Spinal cord (tissue), 10 donors: ENCODE data around the gene TBXAS1. TPM values are rescaled to one million over a fixed set of nuclear protein-coding genes. Genes with fewer than 3 reads are reported as not detected.

Experiments
- DNase-seq, 6 donors: peaks; one replicate each; pipeline versions ENCODE4 v3.0.0 to v3.0.0-alpha.2; 2013 to 2015; ENCODE audit warnings: low spot score in 6 of 6, low read depth in 4 of 6
- H3K27ac ChIP-seq: one replicate; pipeline ENCODE4 v1.5.1; 2013; ENCODE audit warnings: low read depth, low read length, control low read depth
- H3K27me3 ChIP-seq: one replicate; pipeline ENCODE4 v1.6.1; 2013; ENCODE audit warnings: low read length; ENCODE audit not compliant: control insufficient read depth, insufficient read depth
- H3K36me3 ChIP-seq: one replicate; pipeline ENCODE4 v1.6.1; 2013; ENCODE audit warnings: low read length; ENCODE audit not compliant: control insufficient read depth, insufficient read depth
- H3K4me1 ChIP-seq: one replicate; pipeline ENCODE4 v1.6.1; 2013; ENCODE audit warnings: low read length; ENCODE audit not compliant: control insufficient read depth, insufficient read depth
- H3K4me3 ChIP-seq: one replicate; pipeline ENCODE4 v1.5.1; 2013; ENCODE audit warnings: low read depth, low read length, control low read depth
- H3K9me3 ChIP-seq: one replicate; pipeline ENCODE4 v1.6.1; 2013; ENCODE audit warnings: low read length; ENCODE audit not compliant: control insufficient read depth, insufficient read depth
- WGBS: methylation state at CpG from one replicate; pipeline ENCODE4 v1.1.5; 2013; ENCODE audit warnings: missing lambda C conversion rate; ENCODE audit not compliant: insufficient coverage; 5-methylcytosine and 5-hydroxymethylcytosine counted together
- polyA plus RNA-seq, 2 donors: library from polyadenylated mRNA; unstranded; fragments of 120-200 nt; gene quantifications; one replicate each; pipeline ENCODE4 v1.2.1, GENCODE V29; 2013; ENCODE audit not compliant: insufficient read length in 2 of 2
- total RNA-seq, 2 donors: library from RNA; depleted of rRNA in 1 of 2; stranded (reverse); fragments of 120-200 nt in 1 of 2; fragments of >200 nt in 1 of 2; gene quantifications; one replicate each; pipeline versions ENCODE4 v1.2.3 to v1.2.4, GENCODE V29; 2013 to 2014
- donor health status: healthy.

The TBXAS1 gene
- total and polyA plus RNA-seq, 4 donors: 8.1 to 11.9 (median 10.3) TPM

DNA sequence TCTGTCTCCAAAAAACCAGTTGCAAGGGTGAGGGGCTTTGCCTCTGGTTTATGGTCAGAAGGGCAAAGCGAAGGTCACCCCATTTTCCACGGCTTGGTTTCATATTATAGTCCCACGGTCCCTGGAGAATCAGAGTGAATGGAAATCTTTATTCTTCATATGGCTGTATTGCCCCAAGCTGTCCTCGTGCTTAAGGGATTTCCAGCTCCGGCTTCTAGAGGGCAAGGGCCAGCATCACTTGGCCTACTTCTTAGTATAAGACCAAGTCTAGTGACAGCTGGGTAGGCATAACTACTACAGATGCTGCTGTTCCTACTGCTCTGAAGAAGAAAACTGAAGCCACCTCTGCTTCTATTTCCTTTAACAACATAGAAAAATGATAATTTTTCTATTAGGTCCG lies 170.5 kb downstream of the TBXAS1 start:
- no peak overlapping the region for H3K27ac ChIP-seq
- no peaks in the 10 kb centered on the region for H3K36me3 ChIP-seq
- WGBS: 80% methylated on average over 2 of the region's 6 CpGs
- no peak overlapping the region for H3K4me3 ChIP-seq
- peaks cover 16% of the 10 kb centered on the region for H3K4me1 ChIP-seq
- no peaks in the 10 kb centered on the region for H3K27me3 ChIP-seq
- no peak for DNase-seq
- no peaks in the 10 kb centered on the region for H3K9me3 ChIP-seq

DNA sequence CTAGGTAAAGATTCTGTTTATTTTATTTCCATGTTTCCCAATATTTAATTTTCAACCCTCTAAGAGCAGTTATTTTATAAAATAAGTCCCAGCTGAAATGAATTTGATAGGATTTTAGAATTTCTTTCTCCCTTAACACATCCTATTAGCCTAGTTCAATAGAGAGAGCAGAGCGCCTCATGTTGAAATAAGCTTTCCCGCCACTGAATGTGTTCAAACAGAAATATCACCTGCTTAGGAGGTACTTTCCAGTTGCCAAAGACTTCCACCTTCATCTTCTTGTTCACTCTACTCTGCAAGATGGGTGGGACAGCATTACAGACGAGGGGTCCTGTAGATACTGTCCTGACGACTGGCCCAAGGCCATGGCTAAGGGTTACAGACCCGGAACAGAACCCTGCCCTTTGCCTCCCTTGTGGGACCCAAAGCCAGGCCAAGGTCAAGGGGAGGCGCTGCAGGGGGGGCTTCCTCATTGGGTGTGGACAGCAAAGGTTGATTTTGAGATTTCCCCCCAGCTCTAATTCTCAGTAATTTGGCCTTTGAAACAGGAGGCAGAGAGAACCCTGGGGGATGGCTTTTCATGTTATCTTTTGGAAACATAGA lies 171.7 kb downstream of the TBXAS1 start:
- no peaks in the 10 kb centered on the region for H3K36me3 ChIP-seq
- H3K4me1 ChIP-seq: peaks cover 4% of the 10 kb centered on the region
- no peak overlapping the region for H3K27ac ChIP-seq
- H3K27me3 ChIP-seq: no peaks in the 10 kb centered on the region
- no peaks in the 10 kb centered on the region for H3K9me3 ChIP-seq
- no peak for DNase-seq
- H3K4me3 ChIP-seq: no peak overlapping the region
- 85% methylated on average over 4 of the region's 6 CpGs for WGBS

DNA sequence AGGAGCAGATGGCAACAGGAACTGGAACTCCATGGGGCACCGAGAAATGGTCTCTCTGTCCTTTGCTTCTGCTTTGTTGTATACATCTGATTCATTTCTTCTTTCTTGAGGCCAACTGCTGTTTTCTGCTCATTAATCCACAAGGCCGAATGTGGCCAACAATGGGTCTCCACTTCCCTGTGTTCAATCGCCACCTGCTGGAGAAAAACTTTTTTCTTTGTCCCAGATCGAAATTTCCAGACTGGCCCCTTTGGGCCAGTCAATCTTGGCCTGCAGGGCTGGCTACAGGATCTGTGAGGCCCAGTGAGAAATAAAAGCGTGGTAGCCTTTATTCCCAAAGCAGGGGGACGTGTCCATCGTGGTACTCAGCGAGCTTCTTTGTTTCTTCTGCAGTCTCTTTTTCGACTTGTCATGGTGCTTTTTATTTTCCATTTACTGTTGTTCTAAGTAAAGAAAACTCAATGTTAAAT lies 174.9 kb downstream of the TBXAS1 start:
- no peaks in the 10 kb centered on the region for H3K27me3 ChIP-seq
- peaks cover 3% of the 10 kb centered on the region for H3K4me1 ChIP-seq
- no peak overlapping the region for H3K27ac ChIP-seq
- H3K9me3 ChIP-seq: no peaks in the 10 kb centered on the region
- WGBS: 27% methylated on average over 5 of the region's 9 CpGs
- DNase-seq: peak in 3 of 6 donors; percentile 17 to 86 (median 65)
- no peaks in the 10 kb centered on the region for H3K36me3 ChIP-seq
- H3K4me3 ChIP-seq: no peak overlapping the region

- Histone ChIP-seq H3K4me1 (peaks cover 3% of the 10 kb centered on the region), H3K9me3 (no peaks in the 10 kb centered on the region), H3K4me3 (no peak overlapping the region), H3K27ac (no peak overlapping the region), H3K36me3 (no peaks in the 10 kb centered on the region), H3K27me3 (no peaks in the 10 kb centered on the region)
- WGBS: 97% methylated on average over 6 of the region's 6 CpGs
- no peak for DNase-seq
Measured at GRCh38 chr7:140004672-140005071, 175.6 kb downstream of the TBXAS1 start.

DNA sequence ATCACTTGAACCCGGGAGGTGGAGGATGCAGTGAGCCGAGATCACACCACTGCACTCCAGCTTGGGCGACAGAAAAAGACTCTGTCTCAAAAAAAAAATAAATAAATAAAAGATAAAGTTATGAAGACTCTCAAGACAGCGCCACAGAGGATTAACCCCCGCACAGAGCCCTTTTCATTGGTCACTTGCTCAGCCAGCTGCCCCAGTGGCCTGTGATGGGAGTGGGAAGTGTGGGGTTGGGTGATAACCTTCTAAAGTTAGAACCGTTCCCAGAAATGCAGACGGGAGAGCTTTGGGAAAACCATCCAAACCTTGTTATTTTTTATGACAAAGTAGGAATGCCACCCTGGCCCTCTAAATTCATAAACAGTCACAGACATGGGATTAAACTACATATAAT lies 176.3 kb downstream of the TBXAS1 start:
- no peak for DNase-seq
- H3K36me3 ChIP-seq: no peaks in the 10 kb centered on the region

DNA sequence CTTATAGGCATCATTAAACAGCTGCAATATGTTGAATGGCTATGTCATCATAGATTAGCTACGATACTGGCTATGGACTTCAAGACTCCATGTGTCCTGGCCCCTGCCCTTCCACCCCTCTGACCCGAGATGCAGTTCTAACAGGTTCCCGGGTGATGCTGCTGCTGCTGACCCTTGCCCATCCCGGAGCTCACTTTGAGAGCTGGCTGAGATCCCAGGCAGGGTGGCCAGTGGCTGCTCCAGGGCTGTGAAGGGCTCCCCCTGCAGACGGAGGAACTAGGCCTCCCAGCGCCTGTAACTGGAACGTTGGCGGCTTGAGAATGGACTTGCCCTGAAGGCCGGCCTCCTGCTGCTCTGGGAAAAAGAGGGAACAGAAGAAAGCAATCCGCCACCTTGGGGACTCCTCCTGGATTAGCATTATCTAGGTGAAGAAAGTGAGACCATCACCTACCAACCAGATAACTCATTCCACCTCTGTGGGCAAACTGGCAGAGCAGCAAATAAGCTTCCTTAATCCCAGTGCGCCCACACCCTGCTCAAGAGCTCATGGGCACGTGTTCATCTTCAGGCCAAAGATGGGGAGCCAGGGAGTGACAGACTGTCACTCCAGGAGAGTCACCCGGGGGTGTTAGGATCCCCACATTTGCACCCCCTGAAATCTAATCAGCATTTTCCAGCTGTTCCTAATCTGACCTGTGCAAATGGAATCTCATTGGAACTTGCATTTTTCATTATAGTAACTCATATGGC lies 176.9 kb downstream of the TBXAS1 start:
- Histone ChIP-seq H3K4me1 (peaks cover 6% of the 10 kb centered on the region), H3K4me3 (no peak overlapping the region), H3K27ac (no peak overlapping the region), H3K36me3 (no peaks in the 10 kb centered on the region), H3K9me3 (no peaks in the 10 kb centered on the region), H3K27me3 (no peaks in the 10 kb centered on the region)
- DNase-seq: no peak
- 50% methylated on average over 11 of the region's 13 CpGs for whole genome bisulfite sequencing

More for the DNA sequence above, 176.3 kb downstream of the TBXAS1 start:
- 100% methylated on average over 1 of the region's 7 CpGs for WGBS
- H3K9me3 ChIP-seq: no peaks in the 10 kb centered on the region
- H3K4me3 ChIP-seq: no peak overlapping the region
- no peaks in the 10 kb centered on the region for H3K27me3 ChIP-seq
- no peak overlapping the region for H3K27ac ChIP-seq
- H3K4me1 ChIP-seq: peaks cover 5% of the 10 kb centered on the region

GRCh38 chr7:140006600-140006999 lies 177.5 kb downstream of the TBXAS1 start:
- no peak for DNase-seq
- Histone ChIP-seq H3K27ac (no peak overlapping the region), H3K4me3 (no peak overlapping the region), H3K36me3 (no peaks in the 10 kb centered on the region), H3K9me3 (no peaks in the 10 kb centered on the region), H3K4me1 (peaks cover 6% of the 10 kb centered on the region), H3K27me3 (no peaks in the 10 kb centered on the region)
- WGBS: 97% methylated on average over 10 of the region's 10 CpGs

GRCh38 chr7:140007051-140007690 lies 178.1 kb downstream of the TBXAS1 start:
- 92% methylated on average over 11 of the region's 11 CpGs for WGBS
- H3K4me1 ChIP-seq: peaks cover 4% of the 10 kb centered on the region
- no peak overlapping the region for H3K4me3 ChIP-seq
- DNase-seq: no peak
- H3K27ac ChIP-seq: no peak overlapping the region
- H3K36me3 ChIP-seq: no peaks in the 10 kb centered on the region
- H3K27me3 ChIP-seq: no peaks in the 10 kb centered on the region
- no peaks in the 10 kb centered on the region for H3K9me3 ChIP-seq

- DNase-seq: no peak
- no peaks in the 10 kb centered on the region for H3K27me3 ChIP-seq
- WGBS: 90% methylated on average over 10 of the region's 16 CpGs
Measured at GRCh38 chr7:140008755-140009610, 179.9 kb downstream of the TBXAS1 start.

More at GRCh38 chr7:140008755-140009610, 179.9 kb downstream of the TBXAS1 start:
- Histone ChIP-seq H3K36me3 (no peaks in the 10 kb centered on the region), H3K27ac (no peak overlapping the region), H3K9me3 (no peaks in the 10 kb centered on the region), H3K4me3 (no peak overlapping the region), H3K4me1 (peaks cover 3% of the 10 kb centered on the region)
